NCI-H69 (cell line): Measurements from ENCODE around the gene ADAM33.

ENCODE experiments used
- DNase-seq: peaks from one replicate; lab custom pipeline; 2025; lab: John Stamatoyannopoulos, UW

ADAM33 gene

GRCh38 chr20:3687655-3688054 is 5.8 kb upstream of the ADAM33 start:
- no peak for DNase-seq

- peak; percentile 58 for DNase-seq
Measured at GRCh38 chr20:3686867-3687321, 5.1 kb upstream of the ADAM33 start.

- DNase-seq = no peak
Measured at GRCh38 chr20:3686421-3686820, 4.6 kb upstream of the ADAM33 start.

GRCh38 chr20:3685341-3685740 is 3.5 kb upstream of the ADAM33 start:
- DNase-seq = no peak

GRCh38 chr20:3681352-3681930 is 369 bp downstream of the ADAM33 start:
- no peak for DNase-seq

- no peak for DNase-seq
Measured at GRCh38 chr20:3680701-3681351, 984 bp downstream of the ADAM33 start.

- DNase-seq = no peak
Measured at GRCh38 chr20:3679749-3680700, 1.8 kb downstream of the ADAM33 start.

GRCh38 chr20:3678856-3679720 is 2.7 kb downstream of the ADAM33 start:
- DNase-seq = no peak

GRCh38 chr20:3678198-3678597 is 3.6 kb downstream of the ADAM33 start:
- no peak for DNase-seq

- DNase-seq = no peak
Measured at GRCh38 chr20:3677733-3678132, 4.1 kb downstream of the ADAM33 start.

- DNase-seq = no peak
Measured at GRCh38 chr20:3674995-3675900, 6.6 kb downstream of the ADAM33 start.

GRCh38 chr20:3674447-3674846 is 7.4 kb downstream of the ADAM33 start:
- no peak for DNase-seq

GRCh38 chr20:3673221-3674070 is 8.4 kb downstream of the ADAM33 start:
- DNase-seq = no peak

- DNase-seq = peak; percentile 21
Measured at GRCh38 chr20:3672547-3673171, 9.2 kb downstream of the ADAM33 start.

GRCh38 chr20:3671986-3672546 is 9.7 kb downstream of the ADAM33 start:
- no peak for DNase-seq

GRCh38 chr20:3670945-3671344 is 10.9 kb downstream of the ADAM33 start:
- no peak for DNase-seq

GRCh38 chr20:3670511-3670910 is 11.3 kb downstream of the ADAM33 start:
- DNase-seq = peak; percentile 15

- no peak for DNase-seq
Measured at GRCh38 chr20:3669710-3670367, 12.0 kb downstream of the ADAM33 start.
